Activated gamma-delta T cell treated with Interleukin-2 at 50 U/mL for 16 hours (primary cell): Measurements from ENCODE around the gene CHMP1B.
"Not testable (repeated sequence)": the region's sequence is repeated elsewhere in the genome, so short reads cannot be mapped to it uniquely, and the experiment has no call there.

ENCODE experiments used
- DNase-seq: peaks from one replicate; pipeline ENCODE4 v3.0.0-alpha.2; 2020

The CHMP1B gene

DNA sequence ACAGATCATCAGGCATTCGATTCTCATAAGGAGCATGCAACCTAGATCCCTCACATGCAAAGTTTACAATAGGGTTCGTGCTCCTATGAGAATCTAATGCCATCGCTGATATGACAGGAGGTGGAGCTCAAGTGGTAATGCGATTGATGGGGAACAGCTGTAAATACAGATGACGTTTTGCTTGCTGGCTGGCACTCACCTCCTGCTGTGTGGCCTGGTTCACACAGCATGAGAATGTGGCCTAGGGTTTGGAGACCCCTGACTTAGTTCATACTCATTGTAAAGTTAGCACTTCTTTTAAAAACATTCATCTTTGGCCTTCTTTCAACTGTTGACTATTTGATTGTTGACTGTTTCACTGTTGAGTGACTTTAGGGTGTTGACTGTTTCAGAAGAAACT is 8.7 kb upstream of the CHMP1B start:
- no peak for DNase-seq

DNA sequence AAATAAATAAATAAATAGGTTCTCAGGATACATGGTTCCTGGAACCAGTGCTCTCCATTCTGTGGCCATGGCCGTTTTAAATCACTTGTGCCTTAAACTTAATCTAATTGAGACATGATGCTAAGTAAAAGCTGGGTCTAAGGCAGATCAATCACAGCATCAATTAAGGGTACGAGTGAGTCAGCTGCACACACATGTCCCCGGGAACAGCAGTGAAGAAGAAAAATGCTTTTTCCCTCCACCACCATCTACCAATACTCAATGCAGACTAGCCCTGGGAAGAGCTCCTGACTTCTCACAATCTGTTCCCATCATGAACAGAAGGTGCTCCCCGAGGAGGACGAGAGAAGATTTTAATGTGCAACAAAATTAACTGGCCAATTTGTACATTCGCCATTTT is 6.8 kb upstream of the CHMP1B start:
- DNase-seq: no peak

DNA sequence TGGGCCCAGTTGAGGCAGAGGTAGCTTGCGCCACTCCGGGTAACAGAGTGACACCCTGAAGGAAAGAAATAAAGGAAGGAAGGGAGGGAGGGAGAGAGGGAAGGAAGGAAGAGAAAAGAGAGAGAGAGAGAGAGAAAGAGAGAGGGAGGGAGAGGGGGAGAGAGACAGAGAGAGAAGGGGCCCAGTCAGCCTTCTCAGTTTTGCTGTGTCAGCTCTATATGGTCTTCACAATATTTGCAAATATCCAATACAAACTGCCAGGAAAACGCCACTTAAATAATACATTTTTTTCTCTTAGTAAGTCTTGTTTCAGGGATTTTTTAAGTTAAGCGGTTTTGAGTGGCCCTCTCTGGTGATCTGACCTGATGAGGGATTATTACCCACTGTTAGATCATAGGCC is 5.6 kb upstream of the CHMP1B start:
- no peak for DNase-seq

DNA sequence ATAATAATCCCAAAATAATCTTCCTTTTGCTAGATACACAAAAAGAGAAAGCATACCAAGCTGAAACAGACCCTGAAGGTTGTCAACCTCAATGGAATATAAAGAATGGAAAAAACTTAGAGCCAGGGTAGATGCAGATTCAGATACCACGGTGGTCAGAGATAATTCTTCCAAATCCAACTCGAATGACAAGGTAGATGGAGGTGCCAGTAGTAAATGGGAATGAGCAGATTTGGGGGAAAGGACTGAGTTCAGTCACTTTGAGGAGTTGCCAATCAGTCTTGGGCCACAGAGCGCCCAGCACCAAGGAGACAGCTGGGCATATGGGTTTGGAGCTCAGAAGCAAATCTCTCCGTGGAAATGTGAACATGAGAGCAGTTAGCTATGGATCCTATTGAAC is 3.4 kb upstream of the CHMP1B start:
- DNase-seq: no peak

DNA sequence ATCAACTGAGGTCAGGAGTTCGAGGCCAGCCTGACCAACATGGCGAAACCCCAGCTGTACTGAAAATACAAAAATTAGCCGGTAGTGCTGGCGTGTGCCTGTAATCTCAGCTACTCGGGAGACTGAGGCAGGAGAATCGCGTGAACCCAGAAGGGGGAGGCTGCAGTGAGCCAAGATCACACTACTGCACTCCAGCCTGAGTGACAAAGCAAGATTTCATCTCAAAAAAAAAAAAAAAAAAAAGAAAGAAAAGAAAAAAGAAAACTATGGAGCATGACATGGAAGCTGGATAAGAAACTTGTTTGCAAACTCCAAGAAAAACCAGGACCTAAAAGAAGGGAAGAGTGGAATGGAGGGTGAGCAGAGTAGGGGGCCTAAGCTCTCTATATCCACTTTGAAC is 1.9 kb upstream of the CHMP1B start:
- DNase-seq: no peak

DNA sequence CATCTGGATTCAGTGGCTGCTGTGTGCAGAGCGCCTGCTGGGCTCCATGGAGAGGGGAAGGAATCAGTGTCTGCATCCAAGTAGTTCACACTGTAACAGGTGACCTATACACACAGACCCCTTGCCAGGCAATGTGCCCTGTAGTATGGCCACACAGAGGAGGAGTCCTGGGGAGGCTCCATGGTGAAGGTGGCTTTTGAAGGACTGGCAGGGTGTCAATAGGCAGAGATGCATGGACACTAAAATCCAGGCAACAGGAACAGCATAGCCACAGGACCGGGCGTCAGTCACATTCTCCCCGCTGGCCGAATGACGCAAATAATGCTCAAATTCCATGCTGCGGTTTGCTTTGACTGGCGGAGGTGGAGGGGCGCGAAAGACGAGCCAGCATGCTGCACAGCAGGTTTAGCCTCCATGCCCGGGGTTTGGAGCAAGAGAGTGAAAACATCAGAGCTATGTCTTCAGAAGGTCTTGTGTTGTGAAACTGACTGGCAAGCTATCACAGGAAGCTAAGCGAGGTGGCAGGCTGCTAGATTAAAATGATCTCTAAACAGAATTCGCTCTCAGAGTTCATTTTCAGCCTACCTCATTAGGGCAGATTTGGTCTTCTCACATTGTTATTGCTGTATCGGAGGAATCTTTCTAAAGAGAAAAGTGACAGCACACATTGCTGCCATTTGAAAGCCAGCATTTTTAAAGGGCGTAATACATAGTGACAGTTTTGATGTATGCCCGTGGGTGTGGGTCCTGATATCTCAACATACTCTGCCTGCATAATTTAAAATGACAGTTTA is 1.2 kb upstream of the CHMP1B start:
- peak; percentile 43 for DNase-seq

DNA sequence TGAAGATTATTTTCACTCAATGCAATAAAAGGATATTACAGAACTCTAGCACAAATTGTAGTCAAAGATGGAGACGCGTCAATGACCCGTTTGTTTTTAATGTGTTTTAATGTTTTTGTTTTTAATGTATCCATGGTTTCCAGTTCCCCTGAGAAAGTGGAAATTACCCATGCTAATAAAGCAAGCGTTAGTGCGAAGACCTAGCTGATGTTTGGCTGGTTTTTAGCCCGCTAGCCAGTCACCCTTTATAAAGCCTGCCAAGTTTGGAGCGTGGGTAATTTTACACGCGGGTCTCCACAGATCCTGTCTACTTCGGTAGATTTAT is 430 bp upstream of the CHMP1B start:
- no peak for DNase-seq

DNA sequence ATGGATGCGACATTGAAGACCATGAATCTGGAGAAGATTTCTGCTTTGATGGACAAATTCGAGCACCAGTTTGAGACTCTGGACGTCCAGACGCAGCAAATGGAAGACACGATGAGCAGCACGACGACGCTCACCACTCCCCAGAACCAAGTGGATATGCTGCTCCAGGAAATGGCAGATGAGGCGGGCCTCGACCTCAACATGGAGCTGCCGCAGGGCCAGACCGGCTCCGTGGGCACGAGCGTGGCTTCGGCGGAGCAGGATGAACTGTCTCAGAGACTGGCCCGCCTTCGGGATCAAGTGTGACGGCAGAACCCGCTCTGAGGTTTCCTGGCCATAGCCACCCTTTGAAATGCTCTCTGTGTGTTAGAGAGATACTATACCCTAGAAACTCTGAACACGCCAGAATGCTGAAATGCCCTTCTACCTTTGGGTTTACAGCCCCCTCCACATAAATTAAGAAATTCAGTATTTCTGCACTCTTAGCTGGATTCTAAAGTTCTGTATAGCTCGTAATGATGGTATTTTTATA is 659 bp downstream of the CHMP1B start:
- peak; percentile 41 for DNase-seq

DNA sequence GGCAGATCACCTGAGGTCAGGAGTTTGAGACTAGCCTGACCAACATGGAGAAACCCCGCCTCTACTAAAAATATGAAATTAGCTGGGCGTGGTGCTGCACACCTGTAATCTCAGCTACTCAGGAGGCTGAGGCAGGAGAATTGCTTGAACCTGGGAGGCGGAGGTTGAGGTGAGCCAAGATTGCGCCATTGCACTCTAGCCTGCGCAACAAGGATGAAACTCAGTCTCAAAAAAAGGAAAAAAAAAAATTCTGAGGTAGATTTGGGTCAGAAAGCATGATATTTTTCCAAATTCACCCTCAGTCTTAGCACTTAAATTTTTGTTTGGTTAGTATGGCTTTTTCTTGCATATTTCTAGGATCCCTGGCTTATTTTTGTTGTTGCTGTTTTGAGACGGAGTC is 3.3 kb downstream of the CHMP1B start:
- not testable (repeated sequence) for DNase-seq

DNA sequence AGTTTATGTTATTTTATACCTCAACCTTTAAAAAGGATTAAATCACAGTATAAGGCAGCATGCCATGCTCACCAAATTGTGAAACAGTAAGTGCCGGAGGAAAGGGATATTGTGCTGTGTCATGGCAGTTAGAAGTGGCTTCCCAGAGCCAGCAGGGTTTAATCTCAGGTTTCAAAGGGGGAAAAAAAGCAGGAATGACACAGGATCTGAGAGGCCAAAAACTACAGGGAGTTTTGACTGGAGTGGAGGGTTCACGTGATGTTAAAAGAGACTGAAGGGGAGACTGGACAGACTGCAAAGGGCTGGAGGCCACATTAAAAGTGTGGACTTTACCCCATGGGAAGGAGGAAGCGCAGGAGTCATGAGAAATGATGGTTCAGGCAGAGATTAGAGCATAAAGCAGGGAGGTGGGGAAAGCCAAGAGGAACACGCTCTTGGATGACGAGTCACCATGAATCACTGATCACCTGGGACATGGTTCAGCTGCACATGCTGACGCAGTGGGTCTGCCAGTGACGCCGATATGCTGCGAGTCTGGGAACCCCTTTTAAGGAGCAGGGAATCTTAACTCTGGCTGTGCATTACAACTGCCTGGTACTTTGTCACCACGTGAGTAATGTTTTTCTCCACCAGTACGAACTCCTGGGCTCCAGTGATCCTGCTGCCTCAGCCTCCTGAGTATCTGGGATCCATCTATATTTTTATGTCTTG is 6.1 kb downstream of the CHMP1B start:
- DNase-seq: no peak

DNA sequence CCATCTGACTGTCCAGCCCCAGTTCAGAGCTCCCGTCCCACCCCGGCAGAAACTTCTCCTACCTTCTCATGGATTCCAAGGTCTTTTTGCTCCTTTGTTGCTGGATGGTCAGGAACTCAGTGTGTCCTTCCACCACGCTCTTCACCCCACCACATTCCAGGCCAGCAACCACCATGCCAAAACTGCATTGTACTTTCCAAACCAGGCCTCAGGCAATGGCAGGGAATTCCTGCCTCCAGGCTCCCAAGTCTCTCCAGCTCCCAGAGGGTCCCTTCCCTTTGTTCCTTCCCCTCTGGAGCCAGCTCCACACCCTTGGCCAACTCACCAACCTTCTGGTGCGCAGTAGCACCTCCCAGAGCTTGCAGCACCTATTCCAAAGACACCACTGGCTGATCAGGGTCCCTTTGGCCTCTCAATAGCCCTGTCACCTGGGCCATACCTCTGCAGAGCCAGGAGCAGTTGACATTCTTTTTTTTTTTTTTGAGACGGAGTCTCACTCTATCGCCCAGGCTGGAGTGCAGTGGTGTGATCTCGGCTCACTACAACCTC is 8.1 kb downstream of the CHMP1B start:
- no peak for DNase-seq

DNA sequence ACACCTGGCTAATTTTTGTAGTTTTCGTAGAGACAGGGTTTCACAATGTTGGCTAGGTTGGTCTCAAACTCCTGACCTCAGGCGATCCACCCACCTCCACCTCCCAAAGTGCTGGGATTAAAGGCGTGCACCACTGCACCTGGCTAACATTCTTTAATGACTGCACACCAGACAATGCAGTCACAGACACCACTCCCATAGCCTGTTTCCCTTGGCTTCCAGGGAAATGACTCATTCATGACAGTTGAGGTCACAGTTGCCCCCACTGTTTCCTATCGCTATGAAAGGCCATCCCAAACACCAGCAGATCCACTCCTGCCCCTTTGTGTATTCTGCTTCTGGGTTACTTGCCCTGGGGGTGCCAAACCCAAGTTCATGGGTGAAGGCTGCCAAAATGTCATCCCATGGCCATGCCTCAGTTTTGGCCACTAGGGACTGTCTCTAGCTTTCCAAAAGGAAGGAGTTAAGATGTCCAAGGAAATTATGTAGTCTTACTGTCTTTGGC is 8.7 kb downstream of the CHMP1B start:
- DNase-seq: no peak

DNA sequence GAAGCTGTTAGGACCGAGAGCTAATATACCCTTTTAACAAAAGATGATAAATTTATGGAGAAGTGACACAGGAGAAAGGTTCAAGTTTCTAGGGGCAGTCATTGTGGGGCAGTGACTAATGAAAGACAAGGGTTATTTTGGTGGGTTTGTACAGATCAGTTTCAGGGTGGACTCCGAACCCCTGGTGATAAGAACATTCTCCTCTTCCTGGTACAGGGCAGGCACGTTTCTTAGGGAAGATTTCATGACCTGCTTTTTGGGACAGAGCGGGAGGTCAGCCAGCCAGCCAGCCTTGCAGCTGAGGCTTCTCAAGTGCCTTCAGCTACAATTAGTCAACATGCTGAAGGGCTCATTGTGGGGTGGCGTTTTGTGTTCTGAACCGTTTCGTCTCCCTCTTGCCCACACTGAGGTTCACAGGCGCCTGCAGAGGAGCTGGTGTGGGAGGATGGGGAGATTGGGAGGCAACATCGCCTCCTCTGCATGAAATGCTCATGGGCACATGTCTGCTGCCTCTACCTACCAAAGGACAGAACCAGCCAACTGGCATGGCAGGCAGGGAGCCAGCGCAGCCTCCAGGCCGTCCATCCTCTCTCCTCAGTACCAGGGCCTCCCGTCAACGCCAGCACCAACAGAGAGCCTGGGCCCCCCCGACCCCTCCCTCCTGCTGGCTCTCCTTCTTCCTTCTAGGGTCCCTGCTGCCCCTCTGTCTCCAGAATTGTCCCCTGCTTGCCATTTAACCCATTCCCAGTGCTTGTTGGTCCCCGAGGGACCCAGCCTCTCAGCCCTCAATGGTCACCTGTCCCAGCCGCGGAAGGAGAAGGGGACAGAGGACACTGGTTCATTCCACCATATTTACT is 9.6 kb downstream of the CHMP1B start:
- no peak for DNase-seq

DNA sequence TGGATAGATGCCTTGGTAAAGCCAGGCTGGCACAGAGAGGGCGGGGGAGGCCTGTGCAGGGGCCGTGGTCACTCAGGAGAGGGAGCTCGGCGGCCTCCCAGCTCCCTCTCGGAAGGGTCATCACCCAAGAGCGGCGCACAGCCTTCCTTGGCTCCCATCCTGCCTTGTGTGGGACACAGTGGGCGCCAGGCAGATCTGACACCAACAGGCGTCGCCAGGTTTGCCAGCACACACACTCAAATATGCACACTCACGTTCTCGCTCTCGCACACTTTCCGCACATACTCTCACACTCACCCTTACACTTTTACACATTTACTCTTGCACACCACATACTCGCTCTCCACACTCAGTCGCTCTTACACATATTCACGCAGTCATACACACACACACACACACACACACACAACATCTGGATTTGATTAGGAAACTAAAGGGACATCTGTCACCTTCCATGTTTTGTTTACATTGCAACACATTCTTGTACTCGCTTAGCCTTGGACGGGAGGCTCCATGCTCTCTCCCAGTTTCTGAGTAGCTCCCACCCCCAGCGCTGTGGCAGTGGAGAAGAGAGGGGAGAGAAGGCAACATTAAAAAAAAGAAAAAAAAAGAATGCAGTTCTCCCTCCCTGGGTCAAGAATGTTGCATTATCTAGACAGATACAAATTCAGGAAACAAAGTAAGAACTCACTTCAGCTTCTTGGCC is 10.5 kb downstream of the CHMP1B start:
- DNase-seq: no peak

DNA sequence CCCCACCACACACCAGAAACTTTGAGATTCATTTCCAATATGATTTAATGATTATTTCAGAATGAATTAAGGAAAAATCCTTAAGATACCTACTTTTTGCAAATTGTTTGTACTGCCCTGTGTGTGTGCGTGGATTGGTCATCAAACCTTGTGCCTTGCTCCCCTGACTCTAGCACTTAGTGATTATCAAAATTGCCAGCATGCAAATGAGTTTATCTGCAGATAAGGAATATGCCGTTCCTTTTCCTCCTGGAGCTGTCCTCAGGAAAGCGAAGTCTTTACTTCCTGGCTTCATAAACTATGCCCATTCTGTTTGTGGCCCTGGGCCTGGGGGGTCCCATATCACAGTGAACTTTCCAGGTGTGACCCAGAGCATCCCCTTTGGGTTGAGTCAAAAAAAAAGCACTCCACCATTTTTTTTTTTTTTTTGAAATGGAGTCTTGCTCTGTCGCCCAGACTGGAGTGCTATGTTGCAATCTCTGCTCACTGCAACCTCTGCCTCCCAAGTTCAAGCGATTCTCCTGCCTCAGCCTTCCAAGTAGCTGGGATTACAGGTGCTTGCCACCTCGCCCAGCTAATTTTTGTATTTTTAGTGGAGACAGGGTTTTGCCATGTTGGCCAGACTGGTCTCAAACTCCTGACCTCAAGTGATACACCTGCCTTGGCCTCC is 11.4 kb downstream of the CHMP1B start:
- no peak for DNase-seq

DNA sequence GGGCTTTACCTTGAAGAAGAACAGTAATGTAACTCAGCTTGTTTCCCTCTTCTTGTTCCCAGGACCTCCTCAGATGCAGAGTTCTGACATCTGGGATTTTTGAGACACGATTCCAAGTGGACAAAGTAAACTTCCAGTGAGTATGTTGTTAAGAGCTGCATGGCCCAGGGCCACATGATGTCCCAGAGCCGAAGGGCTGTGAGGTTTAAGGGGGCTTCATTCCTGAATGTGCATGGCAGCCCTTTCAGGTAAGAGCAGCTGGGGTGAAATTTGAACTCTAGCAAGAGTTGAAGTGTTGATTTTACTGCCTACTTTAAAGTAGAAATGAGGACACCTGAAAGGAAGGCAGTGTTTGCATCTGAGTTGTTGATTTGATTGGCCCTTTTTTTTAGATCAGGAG is 13.3 kb downstream of the CHMP1B start:
- DNase-seq: no peak

DNA sequence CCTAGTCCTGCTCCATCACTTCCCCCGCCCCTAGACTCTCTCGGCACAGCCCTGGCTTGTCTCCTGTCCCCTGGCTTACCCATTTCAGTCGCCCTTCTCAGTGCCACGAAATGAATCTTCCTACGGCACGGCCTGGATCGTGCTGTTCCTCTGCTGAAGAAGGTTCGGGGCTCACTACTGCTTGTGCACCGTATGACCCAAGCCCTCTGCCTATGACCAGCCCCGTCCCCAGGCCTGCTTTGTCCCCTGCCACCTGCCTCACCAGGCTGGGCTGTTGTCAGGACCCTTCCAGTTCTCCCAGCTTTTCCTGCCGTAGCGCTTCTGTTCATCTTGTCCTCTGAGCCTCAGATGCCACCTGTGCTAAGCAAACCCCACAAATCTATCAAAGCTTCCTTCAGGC is 13.9 kb downstream of the CHMP1B start:
- DNase-seq: no peak

DNA sequence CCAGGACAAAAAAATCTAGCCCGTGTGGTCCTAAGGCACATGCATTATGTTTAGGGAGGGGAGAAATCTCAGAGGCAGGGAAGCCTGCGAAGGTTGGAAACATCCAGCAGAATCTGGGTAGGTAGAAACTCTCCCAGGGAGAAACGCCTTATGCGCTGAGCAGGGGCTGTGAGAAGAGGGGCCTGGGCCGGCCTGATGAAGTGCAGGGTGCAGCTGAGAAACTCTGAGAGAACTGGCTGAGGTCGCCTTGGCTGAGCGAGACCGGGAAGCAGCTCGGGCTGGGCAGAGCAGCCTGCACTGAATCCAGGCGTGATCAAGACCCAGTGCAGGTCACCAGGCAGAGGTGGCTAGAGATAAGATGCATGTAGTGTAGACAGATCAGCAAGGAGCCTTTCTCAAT is 15.1 kb downstream of the CHMP1B start:
- DNase-seq: no peak

DNA sequence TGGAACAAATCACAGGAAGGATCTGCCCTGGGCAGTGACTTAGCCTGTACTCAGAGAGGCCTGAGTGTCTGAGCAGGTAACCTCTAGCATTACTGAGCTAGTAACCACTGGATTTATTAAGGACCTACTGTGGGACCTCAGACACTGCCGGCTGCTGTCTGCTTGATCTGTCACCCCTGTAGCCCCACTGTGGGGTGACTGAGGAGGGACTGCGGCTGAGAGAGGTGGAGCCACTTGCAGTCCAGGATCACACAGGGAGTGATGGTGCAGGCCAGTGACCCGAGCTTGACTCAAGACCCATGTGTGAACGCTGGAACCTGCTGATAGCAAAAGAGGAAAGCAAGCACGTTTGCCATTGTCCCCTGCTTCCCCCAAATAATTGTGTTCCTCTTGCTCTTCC is 15.6 kb downstream of the CHMP1B start:
- DNase-seq: no peak

DNA sequence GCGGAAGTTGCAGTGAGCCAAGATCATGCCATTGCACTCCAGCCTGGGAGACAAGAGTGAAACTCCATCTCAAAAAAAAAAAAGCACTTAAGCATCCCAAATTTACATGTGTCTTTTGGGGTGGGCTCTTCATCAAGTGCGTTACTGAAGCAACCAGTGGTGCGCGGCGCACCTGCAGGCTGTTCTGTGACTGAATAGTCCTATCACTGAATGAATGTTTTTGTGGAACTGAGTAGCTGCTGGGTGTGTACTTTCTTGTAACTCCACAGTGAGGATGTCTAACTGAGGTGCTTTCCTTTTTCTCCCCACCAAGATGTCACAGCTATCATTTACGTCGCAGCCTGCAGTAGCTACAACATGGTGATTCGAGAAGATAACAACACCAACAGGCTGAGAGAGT is 17.0 kb downstream of the CHMP1B start:
- no peak for DNase-seq

DNA sequence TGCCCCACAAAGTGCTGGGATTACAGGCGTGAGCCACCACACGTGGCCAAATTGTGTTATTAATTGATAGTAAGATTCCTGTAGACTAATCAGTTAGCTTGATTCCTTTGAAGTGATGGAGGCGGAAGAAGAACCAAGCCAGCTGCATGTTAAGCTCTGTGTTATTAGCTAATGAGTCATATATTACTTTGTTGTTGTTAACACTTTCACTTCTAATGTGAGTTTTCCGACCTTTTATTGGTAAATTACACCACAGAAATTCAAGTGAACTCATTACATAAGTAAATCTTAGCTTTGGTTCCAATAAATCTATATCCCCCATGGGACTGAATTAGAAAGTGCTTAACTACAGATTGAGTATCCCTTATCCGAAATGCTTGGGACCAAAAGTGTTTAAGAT is 20.3 kb downstream of the CHMP1B start:
- DNase-seq: no peak
